Activated CD8-positive, alpha-beta T cell treated with anti-CD3 and anti-CD28 coated beads for 36 hours (primary cell): Measurements from ENCODE around the gene BSG. TPM values are rescaled to one million over a fixed set of nuclear protein-coding genes. Genes with fewer than 3 reads are reported as not detected.

Experiments
- ATAC-seq: fragments of 200-7000 bp; cut with Tn5 transposase; one replicate; pipeline ENCODE4 v1.10.0; 2021; ENCODE audit warnings: mild to moderate bottlenecking, moderate library complexity
- CTCF ChIA-PET: fragments of 350-600 bp; sonication (Branson Sonifier 250); formaldehyde crosslinking; loops from one replicate; lab custom pipeline; 2021; ENCODE audit warnings: antibody characterized with exemption; lab: Charles Lee
- POLR2A ChIA-PET: fragments of 350-600 bp; sonication (Branson Sonifier 250); formaldehyde crosslinking; loops from one replicate; lab custom pipeline; 2021; ENCODE audit warnings: antibody characterized with exemption; lab: Charles Lee
- DNase-seq: peaks from one replicate; pipeline ENCODE4 v3.0.0-alpha.2; 2020
- H3K27ac Mint-ChIP-seq: one replicate; pipeline ENCODE4 v1.8.0; 2021; ENCODE audit warnings: mild to moderate bottlenecking, mixed read lengths
- H3K27me3 Mint-ChIP-seq: one replicate; pipeline ENCODE4 v1.8.0; 2021; ENCODE audit warnings: mixed read lengths
- H3K36me3 Mint-ChIP-seq: one replicate; pipeline ENCODE4 v1.8.0; 2021; ENCODE audit warnings: low read depth, mixed read lengths
- H3K4me1 Mint-ChIP-seq: one replicate; pipeline ENCODE4 v1.8.0; 2021; ENCODE audit warnings: low read depth, mixed read lengths
- H3K4me3 Mint-ChIP-seq: one replicate; pipeline ENCODE4 v1.8.0; 2021; ENCODE audit warnings: mild to moderate bottlenecking, moderate library complexity, mixed read lengths
- H3K9me3 Mint-ChIP-seq: one replicate; pipeline ENCODE4 v1.8.0; 2021; ENCODE audit warnings: mixed read lengths
- CTCF ChIP-seq: fragments of 200-600 bp; IDR thresholded peaks from one replicate; pipeline ENCODE4 v1.8.0; 2022; ENCODE audit warnings: antibody characterized with exemption, mild to moderate bottlenecking
- intact Hi-C: fragments of 100-400 bp; cut with micrococcal nuclease; formaldehyde crosslinking; loops from one replicate; pipeline ENCODE4 v1.10.0; 2022
- total RNA-seq, 2 experiments: library from RNA; stranded (reverse); gene quantifications; one replicate each; pipeline ENCODE4 v1.2.3, GENCODE V29; 2021

BSG gene
- total RNA-seq, 2 experiments from 2014 or later = 159 to 160 TPM

GRCh38 chr19:525857-526419 is 46.5 kb upstream of the BSG start:
- Mint-ChIP-seq H3K27me3 (peaks cover 2% of the 10 kb centered on the region), H3K4me3 (no peak overlapping the region), H3K36me3 (no peaks in the 10 kb centered on the region), H3K27ac (no peak overlapping the region), H3K9me3 (no peaks in the 10 kb centered on the region), H3K4me1 (peaks cover 6% of the 10 kb centered on the region)
- ChIA-PET POLR2A (no interaction called here), CTCF (interaction anchor here (1.0 kb wide), 1 partner anchor 14 kb away, joined by 3 read pairs; no protein-coding TSS in a partner anchor)
- intact Hi-C loops = no loop called here
- DNase-seq = no peak
- ATAC-seq = no peak
- no peak for TF ChIP-seq CTCF

- POLR2A ChIA-PET = interaction anchor here (0.6 to 2.2 kb wide), 6 partner anchors 9 to 265 kb away, joined by 3 to 9 read pairs (median 4); no protein-coding TSS in a partner anchor
- intact Hi-C loops = no loop called here
- DNase-seq (no peak), ATAC-seq (no peak)
- peak overlapping the region; percentile 88 for H3K27ac Mint-ChIP-seq
- CTCF ChIA-PET = interaction anchor here (1.0 to 4.0 kb wide), 4 partner anchors 10 to 24 kb away, joined by 3 to 45 read pairs (median 16); no protein-coding TSS in a partner anchor
- no peak for TF ChIP-seq CTCF
- no peaks in the 10 kb centered on the region for H3K36me3 Mint-ChIP-seq
- H3K9me3 Mint-ChIP-seq = no peaks in the 10 kb centered on the region
- peak overlapping the region; percentile 81 for H3K4me3 Mint-ChIP-seq
- H3K4me1 Mint-ChIP-seq = peaks cover 22% of the 10 kb centered on the region
- H3K27me3 Mint-ChIP-seq = peaks cover 1% of the 10 kb centered on the region
These were observed 42.0 kb upstream of the BSG start for GRCh38 chr19:530134-531008.

- CTCF ChIA-PET = interaction anchor here (1.0 to 4.0 kb wide), 11 partner anchors 11 to 103 kb away, joined by 3 to 45 read pairs (median 6); partner anchors contain the start of genes POLRMT and TPGS1
- H3K27me3 Mint-ChIP-seq = no peaks in the 10 kb centered on the region
- H3K27ac Mint-ChIP-seq = peak overlapping the region; percentile 88
- TF ChIP-seq CTCF = no peak
- peak overlapping the region; percentile 81 for H3K4me3 Mint-ChIP-seq
- POLR2A ChIA-PET = interaction anchor here (0.5 to 2.6 kb wide), 8 partner anchors 10 to 498 kb away, joined by 3 to 20 read pairs (median 5); partner anchors contain the start of gene BSG
- no peaks in the 10 kb centered on the region for H3K36me3 Mint-ChIP-seq
- H3K9me3 Mint-ChIP-seq = no peaks in the 10 kb centered on the region
- ATAC-seq (peak; percentile 84), DNase-seq (peak; percentile 88)
- intact Hi-C loops = no loop called here
- H3K4me1 Mint-ChIP-seq = peaks cover 22% of the 10 kb centered on the region
These were observed 41.2 kb upstream of the BSG start for GRCh38 chr19:531009-531752.

GRCh38 chr19:531753-532560 is 40.4 kb upstream of the BSG start, which contains the start of gene CDC34:
Gene CDC34, plus strand, starts transcription at chr19:531760. Its CDS starts 172 bp downstream, at chr19:531932.
- Mint-ChIP-seq H3K4me1 (peaks cover 20% of the 10 kb centered on the region), H3K36me3 (no peaks in the 10 kb centered on the region), H3K27ac (peak within 1 kb of the TSS; percentile 88), H3K27me3 (no peaks in the 10 kb centered on the region), H3K4me3 (peak within 1 kb of the TSS; percentile 87), H3K9me3 (no peaks in the 10 kb centered on the region)
- ChIA-PET CTCF (interaction anchor here (0.9 to 4.0 kb wide), 13 partner anchors 10 to 102 kb away, joined by 3 to 45 read pairs (median 5); partner anchors contain the start of genes BSG, POLRMT and TPGS1), POLR2A (interaction anchor here (0.5 to 2.6 kb wide), 6 partner anchors 11 to 1731 kb away, joined by 3 to 20 read pairs (median 6); partner anchors contain the start of gene BSG)
- intact Hi-C loops = no loop called here
- no peak for TF ChIP-seq CTCF
- peak; percentile 22 for ATAC-seq
- DNase-seq = no peak
